Liver (tissue), 9 donors: ENCODE measurements around the gene ACTR1A. TPM values are rescaled to one million over a fixed set of nuclear protein-coding genes. Genes with fewer than 3 reads are reported as not detected.
"Not testable (repeated sequence)": the region's sequence is repeated elsewhere in the genome, so short reads cannot be mapped to it uniquely, and the experiment has no call there.

Source experiments
- DNase-seq: peaks from one replicate; pipeline ENCODE4 v3.0.0-alpha.2; 2017; ENCODE audit warnings: low spot score
- H3K27ac ChIP-seq, 2 donors: one replicate each; pipeline ENCODE4 v1.7.0; 2013; ENCODE audit warnings: inconsistent platforms in 2 of 2, low read length in 2 of 2, control low read depth in 1 of 2, low read depth in 1 of 2, mild to moderate bottlenecking in 1 of 2
- H3K27me3 ChIP-seq, 4 donors: one replicate each; pipeline versions ENCODE4 v1.6.1 to v1.7.0; 2013; ENCODE audit warnings: low read length in 3 of 4, inconsistent platforms in 1 of 4, mild to moderate bottlenecking in 1 of 4, moderate library complexity in 1 of 4; ENCODE audit not compliant: control insufficient read depth in 4 of 4, insufficient read depth in 4 of 4
- H3K36me3 ChIP-seq, 4 donors: one replicate each; pipeline versions ENCODE4 v1.6.1 to v1.7.0; 2013; ENCODE audit warnings: low read length in 3 of 4, mild to moderate bottlenecking in 3 of 4, low read depth in 1 of 4, moderate library complexity in 1 of 4; ENCODE audit not compliant: control insufficient read depth in 4 of 4, insufficient read depth in 3 of 4
- H3K4me1 ChIP-seq, 4 donors: one replicate each; pipeline versions ENCODE4 v1.6.1 to v1.7.0; 2013; ENCODE audit warnings: low read length in 3 of 4, mild to moderate bottlenecking in 3 of 4, moderate library complexity in 1 of 4; ENCODE audit not compliant: control insufficient read depth in 4 of 4, insufficient read depth in 4 of 4
- H3K4me3 ChIP-seq, 3 donors: one replicate each; pipeline versions ENCODE4 v1.6.1 to v1.7.0; 2013; ENCODE audit warnings: low read length in 3 of 3, control low read depth in 1 of 3, low read depth in 1 of 3, mild to moderate bottlenecking in 1 of 3
- H3K9ac ChIP-seq, 2 donors: one replicate each; pipeline ENCODE4 v1.7.0; 2013; ENCODE audit warnings: low read length in 2 of 2, mild to moderate bottlenecking in 2 of 2, moderate library complexity in 2 of 2, control low read depth in 1 of 2, low read depth in 1 of 2
- H3K9me3 ChIP-seq, 4 donors: one replicate each; pipeline versions ENCODE4 v1.6.1 to v1.7.0; 2013; ENCODE audit warnings: low read length in 3 of 4; ENCODE audit not compliant: control insufficient read depth in 4 of 4
- EGR1 ChIP-seq, 2 donors: IDR thresholded peaks; 2 replicates each; pipeline ENCODE4 v1.6.1; 2016 to 2018; ENCODE audit warnings: antibody characterized with exemption in 2 of 2, low read depth in 2 of 2
- FOXA1 ChIP-seq: IDR thresholded peaks from 2 replicates; pipeline ENCODE4 v1.6.1; 2016; ENCODE audit warnings: antibody characterized with exemption
- HNF4A ChIP-seq, 2 donors: conservative IDR thresholded peaks; 2 replicates each; pipeline ENCODE4 v1.6.1; 2016; ENCODE audit warnings: antibody characterized with exemption in 2 of 2, mild to moderate bottlenecking in 2 of 2
- HNF4G ChIP-seq: IDR thresholded peaks from 2 replicates; pipeline ENCODE4 v1.6.1; 2016; ENCODE audit warnings: antibody characterized with exemption
- MAX ChIP-seq: IDR thresholded peaks from 2 replicates; pipeline ENCODE4 v1.6.1; 2016; ENCODE audit warnings: antibody characterized with exemption
- NR2F2 ChIP-seq: IDR thresholded peaks from 2 replicates; pipeline ENCODE4 v1.6.1; 2016; ENCODE audit warnings: antibody characterized with exemption
- REST ChIP-seq: IDR thresholded peaks from 2 replicates; pipeline ENCODE4 v1.6.1; 2016; ENCODE audit warnings: antibody characterized with exemption, mild to moderate bottlenecking
- TAF1 ChIP-seq: conservative IDR thresholded peaks from 2 replicates; pipeline ENCODE4 v1.6.1; 2016; ENCODE audit warnings: antibody characterized with exemption, mild to moderate bottlenecking
- YY1 ChIP-seq: IDR thresholded peaks from 2 replicates; pipeline ENCODE4 v1.6.1; 2016; ENCODE audit warnings: antibody characterized with exemption, mild to moderate bottlenecking
- WGBS: extraction: QIAGEN DNeasy Blood & Tissue Kit; methylation state at CpG from one replicate; pipeline ENCODE4 v1.1.7; 2013; 5-methylcytosine and 5-hydroxymethylcytosine counted together
- polyA plus RNA-seq, 2 donors: library from polyadenylated mRNA; stranded (reverse) in 1 of 2; unstranded in 1 of 2; fragments of 200-250 nt in 1 of 2; fragments of >200 nt in 1 of 2; fragmentation: Nextera tagmentation in 1 of 2; extraction: Ambion mirVana in 1 of 2; gene quantifications; one replicate each; pipeline versions ENCODE4 v1.2.1 to v1.2.3, GENCODE V29; 2013 to 2015
- total RNA-seq, 2 donors: library from RNA; depleted of rRNA; stranded (reverse); fragments of >200 nt; gene quantifications; one replicate each; pipeline ENCODE4 v1.2.3, GENCODE V29; 2014
- TF ChIP-seq, protein P1 (sequence below): IDR thresholded peaks from 2 replicates; pipeline ENCODE4 v1.6.1; 2016; ENCODE audit warnings: antibody characterized with exemption
- TF ChIP-seq, protein P2 (sequence below): IDR thresholded peaks from 2 replicates; pipeline ENCODE4 v1.6.1; 2016; ENCODE audit warnings: antibody characterized with exemption
- donor health status: healthy.
- donor health status: healthy.
- donor health status: healthy.
- donor health status: healthy.
- donor health status: healthy.

The ACTR1A gene
- total and polyA plus RNA-seq, 4 donors = 24.5 to 51.9 (median 35.3) TPM

- H3K36me3 ChIP-seq = peaks cover 0 to 6% (median 3%) of the 10 kb centered on the region in 4 donors
- no peak for DNase-seq
- peaks cover 7 to 22% (median 17%) of the 10 kb centered on the region in 4 donors for H3K4me1 ChIP-seq
- no peaks in the 10 kb centered on the region for H3K27me3 ChIP-seq
- no peak overlapping the region for H3K27ac ChIP-seq
- no peak overlapping the region for H3K9ac ChIP-seq
- WGBS = 91% methylated on average over 7 of the region's 7 CpGs
- TF ChIP-seq REST (no peak), YY1 (no peak), MAX (no peak), FOXA1 (no peak), HNF4G (no peak), TAF1 (no peak)
- TF ChIP-seq, protein P1, sequence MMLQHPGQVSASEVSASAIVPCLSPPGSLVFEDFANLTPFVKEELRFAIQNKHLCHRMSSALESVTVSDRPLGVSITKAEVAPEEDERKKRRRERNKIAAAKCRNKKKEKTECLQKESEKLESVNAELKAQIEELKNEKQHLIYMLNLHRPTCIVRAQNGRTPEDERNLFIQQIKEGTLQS = no peak
- no peak overlapping the region for H3K4me3 ChIP-seq
- no peaks in the 10 kb centered on the region for H3K9me3 ChIP-seq
Observed at GRCh38 chr10:102455893-102456471, 46.5 kb downstream of the ACTR1A start.

- not testable (repeated sequence) for H3K27ac ChIP-seq
Observed at GRCh38 chr10:102454662-102455487, 47.6 kb downstream of the ACTR1A start.

DNA sequence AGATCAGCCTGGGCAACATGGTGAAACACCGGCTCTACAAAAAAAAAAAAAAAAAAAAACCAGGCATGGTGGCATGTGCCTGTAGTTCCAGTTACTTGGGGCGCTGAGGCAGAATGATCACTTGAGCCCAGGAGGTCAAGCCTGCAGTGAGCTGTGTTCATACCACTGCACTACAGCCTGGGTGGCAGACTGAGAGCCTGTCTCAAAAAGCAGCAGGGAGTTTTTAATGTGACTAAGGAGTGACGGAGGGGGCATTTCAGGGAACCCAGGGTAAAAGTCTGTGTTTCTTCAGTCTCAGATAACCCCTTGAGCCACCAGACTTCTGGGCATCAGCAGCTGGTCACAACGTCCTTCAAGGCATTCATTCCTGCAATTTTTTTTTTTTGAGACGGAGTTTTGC lies 49.0 kb downstream of the ACTR1A start:
- DNase-seq = no peak
- WGBS = 79% methylated on average over 5 of the region's 5 CpGs
- no peak overlapping the region for H3K4me3 ChIP-seq
- H3K27me3 ChIP-seq = no peaks in the 10 kb centered on the region
- peaks cover 0 to 6% (median 3%) of the 10 kb centered on the region in 4 donors for H3K36me3 ChIP-seq
- H3K9me3 ChIP-seq = no peaks in the 10 kb centered on the region
- H3K27ac ChIP-seq = peak overlapping the region; percentile 48 to 66
- peaks cover 4 to 27% (median 16%) of the 10 kb centered on the region in 4 donors for H3K4me1 ChIP-seq
- TF ChIP-seq NR2F2 (no peak), REST (no peak), EGR1 (IDR thresholded peaks at IDR 0.05; ENCODE audit: low read depth in 2 of 2) (no peak), MAX (no peak), TAF1 (no peak), HNF4A (conservative IDR thresholded peaks at IDR 0.05) (no peak)
- TF ChIP-seq, protein P1 = no peak
- TF ChIP-seq, protein P2, sequence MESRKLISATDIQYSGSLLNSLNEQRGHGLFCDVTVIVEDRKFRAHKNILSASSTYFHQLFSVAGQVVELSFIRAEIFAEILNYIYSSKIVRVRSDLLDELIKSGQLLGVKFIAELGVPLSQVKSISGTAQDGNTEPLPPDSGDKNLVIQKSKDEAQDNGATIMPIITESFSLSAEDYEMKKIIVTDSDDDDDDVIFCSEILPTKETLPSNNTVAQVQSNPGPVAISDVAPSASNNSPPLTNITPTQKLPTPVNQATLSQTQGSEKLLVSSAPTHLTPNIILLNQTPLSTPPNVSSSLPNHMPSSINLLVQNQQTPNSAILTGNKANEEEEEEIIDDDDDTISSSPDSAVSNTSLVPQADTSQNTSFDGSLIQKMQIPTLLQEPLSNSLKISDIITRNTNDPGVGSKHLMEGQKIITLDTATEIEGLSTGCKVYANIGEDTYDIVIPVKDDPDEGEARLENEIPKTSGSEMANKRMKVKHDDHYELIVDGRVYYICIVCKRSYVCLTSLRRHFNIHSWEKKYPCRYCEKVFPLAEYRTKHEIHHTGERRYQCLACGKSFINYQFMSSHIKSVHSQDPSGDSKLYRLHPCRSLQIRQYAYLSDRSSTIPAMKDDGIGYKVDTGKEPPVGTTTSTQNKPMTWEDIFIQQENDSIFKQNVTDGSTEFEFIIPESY = no peak
- no peak overlapping the region for H3K9ac ChIP-seq

More at GRCh38 chr10:102454662-102455487, 47.6 kb downstream of the ACTR1A start:
- peaks cover 4 to 21% (median 16%) of the 10 kb centered on the region in 4 donors for H3K4me1 ChIP-seq
- H3K36me3 ChIP-seq, H3K9ac ChIP-seq, H3K27me3 ChIP-seq, H3K9me3 ChIP-seq, H3K4me3 ChIP-seq, DNase-seq: not testable (repeated sequence)
- WGBS = 83% methylated on average over 13 of the region's 13 CpGs
